Activated CD4-positive, alpha-beta T cell treated with anti-CD3 and anti-CD28 coated beads for 4 hours (primary cell): Measurements from ENCODE around the gene SUMO4.
"Not testable (repeated sequence)": the region's sequence is repeated elsewhere in the genome, so short reads cannot be mapped to it uniquely, and the experiment has no call there.

Experiments used
- DNase-seq, 2 donors: peaks; one replicate each; pipeline ENCODE4 v3.0.0-alpha.2; 2020

Gene SUMO4

GRCh38 chr6:149433881-149434280 lies 33.8 kb downstream of the SUMO4 start:
- no peak for DNase-seq

- no peak for DNase-seq
Observed at GRCh38 chr6:149435919-149436586, 36.0 kb downstream of the SUMO4 start.

- DNase-seq: no peak
Observed at GRCh38 chr6:149436647-149437046, 36.6 kb downstream of the SUMO4 start.

- no peak for DNase-seq
Observed at GRCh38 chr6:149437212-149437611, 37.1 kb downstream of the SUMO4 start.

GRCh38 chr6:149438855-149439254 lies 38.8 kb downstream of the SUMO4 start:
- no peak for DNase-seq

GRCh38 chr6:149439626-149440025 lies 39.6 kb downstream of the SUMO4 start:
- no peak for DNase-seq

GRCh38 chr6:149440735-149441671 lies 40.9 kb downstream of the SUMO4 start:
- DNase-seq: no peak

GRCh38 chr6:149441740-149442139 lies 41.7 kb downstream of the SUMO4 start:
- DNase-seq: no peak

- DNase-seq: no peak
Observed at GRCh38 chr6:149443411-149444181, 43.5 kb downstream of the SUMO4 start.

GRCh38 chr6:149444360-149445094 lies 44.5 kb downstream of the SUMO4 start:
- not testable (repeated sequence) for DNase-seq

- DNase-seq: no peak
Observed at GRCh38 chr6:149445095-149445466, 45.0 kb downstream of the SUMO4 start.

GRCh38 chr6:149445573-149445972 lies 45.5 kb downstream of the SUMO4 start:
- no peak for DNase-seq

- DNase-seq: no peak
Observed at GRCh38 chr6:149446791-149447376, 46.8 kb downstream of the SUMO4 start.

- no peak for DNase-seq
Observed at GRCh38 chr6:149448821-149449453, 48.9 kb downstream of the SUMO4 start.

GRCh38 chr6:149449831-149450678 lies 50.0 kb downstream of the SUMO4 start:
- no peak for DNase-seq
